ENCODE data around the gene PKD1. TPM values are rescaled to one million over a fixed set of nuclear protein-coding genes. Genes with fewer than 3 reads are reported as not detected.

PKD1 gene
- total RNA-seq, 6 donors from 2014 or later: 75.4 to 567 (median 106) TPM

GRCh38 chr16:2095918-2096582, 39.6 kb downstream of the PKD1 start:
- no peak for TF ChIP-seq CTCF (IDR thresholded peaks at IDR 0.05)
- no peak for TF ChIP-seq EP300 (IDR thresholded peaks at IDR 0.05)
- no peak for TF ChIP-seq POLR2A (IDR thresholded peaks at IDR 0.05)
- TF ChIP-seq POLR2AphosphoS5 (IDR thresholded peaks at IDR 0.05): no peak
- Histone ChIP-seq H3K27me3 (no peaks in the 10 kb centered on the region), H3K4me3 (no peak overlapping the region), H3K9me3 (no peaks in the 10 kb centered on the region), H3K36me3 (peaks cover 3 to 86% (median 67%) of the 10 kb centered on the region in 4 donors), H3K27ac (no peak overlapping the region), H3K4me1 (peaks cover 4 to 10% (median 6%) of the 10 kb centered on the region in 4 donors)
- WGBS, 2 donors: 95 to 98% methylated on average over 17 to 22 of the region's 23 CpGs
- DNase-seq (peak in 1 of 2 donors; percentile 76), ATAC-seq (ENCODE audit: low FRiP score in 2 of 2) (no peak)

GRCh38 chr16:2095315-2095853, 40.3 kb downstream of the PKD1 start:
- TF ChIP-seq POLR2A (IDR thresholded peaks at IDR 0.05) (no peak), EP300 (IDR thresholded peaks at IDR 0.05) (no peak), POLR2AphosphoS5 (IDR thresholded peaks at IDR 0.05) (no peak), CTCF (IDR thresholded peaks at IDR 0.05) (no peak)
- DNase-seq: peak in 1 of 2 donors; percentile 66
- Histone ChIP-seq H3K9me3 (no peaks in the 10 kb centered on the region), H3K36me3 (peaks cover 3 to 86% (median 68%) of the 10 kb centered on the region in 4 donors), H3K4me3 (no peak overlapping the region), H3K27me3 (no peaks in the 10 kb centered on the region), H3K27ac (no peak overlapping the region), H3K4me1 (peaks cover 4 to 13% (median 8%) of the 10 kb centered on the region in 4 donors)
- no peak for ATAC-seq (ENCODE audit: low FRiP score in 2 of 2)
- WGBS, 2 donors: 95 to 97% methylated on average over 26 of the region's 26 CpGs

GRCh38 chr16:2093793-2094192, 41.9 kb downstream of the PKD1 start:
- Histone ChIP-seq H3K9me3 (no peaks in the 10 kb centered on the region), H3K27ac (no peak overlapping the region), H3K4me1 (peaks cover 4 to 15% (median 9%) of the 10 kb centered on the region in 4 donors), H3K4me3 (no peak overlapping the region), H3K27me3 (no peaks in the 10 kb centered on the region), H3K36me3 (peaks cover 7 to 86% (median 70%) of the 10 kb centered on the region in 4 donors)
- DNase-seq (no peak), ATAC-seq (ENCODE audit: low FRiP score in 2 of 2) (no peak)
- TF ChIP-seq EP300 (IDR thresholded peaks at IDR 0.05): no peak
- TF ChIP-seq CTCF (IDR thresholded peaks at IDR 0.05): no peak
- TF ChIP-seq POLR2A (IDR thresholded peaks at IDR 0.05): no peak
- WGBS, 2 donors: 99 to 100% methylated on average over 1 to 7 of the region's 15 CpGs

GRCh38 chr16:2092866-2093265, 42.8 kb downstream of the PKD1 start:
- ATAC-seq (ENCODE audit: low FRiP score in 2 of 2) (no peak), DNase-seq (peak in 1 of 2 donors; percentile 76)
- no peak for TF ChIP-seq POLR2AphosphoS5 (IDR thresholded peaks at IDR 0.05)
- no peak for TF ChIP-seq CTCF (IDR thresholded peaks at IDR 0.05)
- no peak for TF ChIP-seq POLR2A (IDR thresholded peaks at IDR 0.05)
- no peak for TF ChIP-seq EP300 (IDR thresholded peaks at IDR 0.05)

More at GRCh38 chr16:2092866-2093265, 42.8 kb downstream of the PKD1 start:
- 94 to 98% methylated on average over 11 to 12 of the region's 13 CpGs for WGBS, 2 donors
- H3K4me3 ChIP-seq: no peak overlapping the region
- H3K9me3 ChIP-seq: no peaks in the 10 kb centered on the region
- no peak overlapping the region for H3K27ac ChIP-seq
- peaks cover 4 to 15% (median 9%) of the 10 kb centered on the region in 4 donors for H3K4me1 ChIP-seq
- peaks cover 14 to 95% (median 79%) of the 10 kb centered on the region in 4 donors for H3K36me3 ChIP-seq
- no peaks in the 10 kb centered on the region for H3K27me3 ChIP-seq
